Forelimb muscle (tissue), 1 donor: ENCODE data around the gene YPEL2. TPM values are rescaled to one million over a fixed set of nuclear protein-coding genes. Genes with fewer than 3 reads are reported as not detected.

Source experiments
- DNase-seq: peaks from one replicate; pipeline ENCODE4 v3.0.0-alpha.2; 2013; ENCODE audit warnings: low read depth
- polyA plus RNA-seq: library from polyadenylated mRNA; unstranded; fragments of 120-200 nt; gene quantifications from one replicate; pipeline ENCODE4 v1.2.1, GENCODE V29; 2013; ENCODE audit not compliant: insufficient read length

The YPEL2 gene
- polyA plus RNA-seq, 1 donor: 16.0 TPM

DNA sequence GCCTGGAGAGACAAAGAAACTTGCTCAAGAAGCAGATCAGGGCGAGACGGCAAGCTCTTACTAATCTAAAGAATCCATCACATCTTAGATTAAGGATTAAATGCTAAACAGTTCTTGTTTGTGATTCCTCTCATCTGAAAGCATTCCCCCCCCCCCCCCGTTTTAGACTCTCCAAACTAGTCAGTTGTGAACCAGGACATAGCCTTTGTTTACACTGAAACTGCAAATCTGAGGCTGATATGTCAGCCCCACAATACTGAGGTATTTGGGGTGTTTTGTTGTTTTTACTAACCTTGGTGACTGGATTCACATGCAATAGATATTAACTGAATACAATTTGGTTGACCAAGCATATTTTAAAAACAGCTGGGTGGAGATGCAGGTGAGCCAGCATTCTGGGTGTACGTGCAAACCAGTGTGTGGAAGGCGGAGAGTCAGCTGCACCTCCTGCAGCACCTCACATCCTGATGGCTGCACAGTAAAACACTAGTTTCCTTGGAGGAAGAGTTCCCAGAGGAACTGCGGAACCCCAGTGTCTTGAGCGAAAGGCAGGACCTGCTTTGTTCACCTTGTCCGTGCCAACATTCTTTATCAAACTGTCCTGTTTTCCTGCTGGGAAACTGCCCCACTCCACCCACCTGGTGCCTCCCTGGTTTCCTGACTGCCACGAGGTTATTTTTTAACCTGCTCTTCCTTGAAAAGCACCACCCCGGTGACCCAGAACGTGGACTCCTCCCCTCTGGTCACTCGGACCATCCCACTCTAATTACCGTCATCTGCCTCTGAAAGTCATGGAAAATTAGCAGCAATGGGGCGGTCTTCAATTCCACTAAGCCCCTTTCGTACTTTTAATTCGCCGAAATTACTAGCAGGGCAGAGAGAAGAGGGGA lies 1.2 kb upstream of the YPEL2 start:
- no peak for DNase-seq

DNA sequence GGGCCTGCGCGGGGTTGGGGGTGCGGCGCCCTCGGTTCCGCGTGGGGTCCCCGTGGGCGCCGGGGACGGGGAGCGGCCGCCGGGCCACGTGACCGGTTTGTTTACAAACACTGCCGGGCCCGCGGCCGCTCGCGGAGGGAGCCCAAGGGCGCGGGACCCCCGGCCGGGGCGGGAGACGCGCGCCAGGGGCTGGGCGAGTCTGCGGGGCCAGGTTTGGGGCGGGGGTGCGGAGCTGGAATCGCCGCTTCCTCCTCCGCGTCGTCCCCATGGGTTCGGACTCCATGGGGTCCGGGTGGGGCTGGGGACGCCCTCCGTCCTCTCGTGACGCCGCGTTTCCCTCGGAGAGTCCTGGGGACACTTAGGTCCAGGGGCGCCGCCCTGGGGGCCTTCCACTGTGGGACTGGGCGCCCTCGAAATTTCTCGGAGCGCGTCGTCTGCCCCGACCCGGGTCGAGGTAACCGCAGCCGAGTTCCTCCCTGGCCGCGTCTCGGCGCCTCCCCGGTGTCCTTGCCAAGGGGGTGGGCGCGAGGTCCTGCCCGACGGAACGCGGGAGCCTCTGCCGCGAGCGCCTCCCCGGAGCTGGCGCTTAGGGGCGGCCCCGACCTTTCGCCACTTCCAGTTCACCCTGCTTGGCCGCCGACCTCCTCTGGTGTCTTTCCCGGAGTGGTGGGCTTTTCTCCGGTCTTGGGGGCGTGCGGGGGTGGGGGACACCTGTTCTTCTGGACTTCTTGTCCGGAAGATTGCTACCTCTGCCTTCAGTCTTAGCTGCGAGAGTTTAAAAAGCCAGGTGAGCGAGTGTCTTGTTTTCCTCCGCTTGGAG lies 684 bp downstream of the YPEL2 start:
- no peak for DNase-seq

DNA sequence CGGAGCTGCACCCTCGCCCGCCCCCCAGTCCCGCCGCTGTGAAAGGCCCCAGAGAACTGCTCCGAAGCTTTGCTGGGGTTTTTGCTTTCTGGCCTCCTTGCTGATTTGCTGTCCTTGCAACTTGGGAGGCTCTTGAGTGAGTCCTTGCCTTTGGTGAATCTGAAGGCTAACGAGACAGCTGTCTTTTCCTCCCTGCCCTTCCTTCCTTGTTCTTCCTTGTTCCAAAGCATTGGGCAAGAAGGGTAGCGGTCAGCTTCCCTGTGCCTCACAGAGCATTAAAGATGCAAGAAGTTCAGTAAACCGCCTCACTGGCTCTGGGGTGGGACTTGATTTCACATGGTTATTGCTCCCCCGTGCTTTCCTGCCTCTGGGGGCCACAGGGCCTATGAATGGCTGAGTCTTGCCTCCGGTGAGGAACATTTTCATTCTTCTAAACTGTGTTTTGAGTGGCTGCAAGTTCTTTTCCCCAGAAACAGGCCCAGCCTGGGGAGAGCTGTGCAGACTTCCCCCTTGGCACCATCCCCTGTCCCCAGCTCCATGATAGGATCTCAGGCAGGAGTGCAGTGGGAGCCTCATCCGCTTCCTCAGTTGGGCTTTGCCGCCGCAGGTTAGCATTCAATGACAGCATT lies 1.4 kb downstream of the YPEL2 start:
- no peak for DNase-seq

DNA sequence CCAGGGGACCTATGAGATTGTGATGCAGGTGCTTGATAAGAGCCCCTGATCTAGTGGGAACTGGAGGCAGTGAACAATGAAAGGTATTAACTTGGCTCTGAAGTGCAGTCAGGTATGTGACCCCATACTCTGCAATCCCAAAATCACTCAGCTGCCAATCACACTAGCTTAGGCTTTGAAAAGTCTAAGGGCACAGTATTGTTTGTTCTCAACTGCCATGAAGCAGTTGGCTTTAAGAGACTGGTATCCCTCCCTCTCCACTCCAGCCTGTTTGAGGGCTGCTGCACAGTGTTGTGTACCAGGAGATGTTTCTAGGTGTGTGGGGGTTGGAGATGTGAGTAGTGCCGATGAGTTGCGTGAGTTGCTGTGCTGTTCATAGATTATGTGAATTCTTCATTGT lies 2.4 kb downstream of the YPEL2 start:
- DNase-seq: no peak

DNA sequence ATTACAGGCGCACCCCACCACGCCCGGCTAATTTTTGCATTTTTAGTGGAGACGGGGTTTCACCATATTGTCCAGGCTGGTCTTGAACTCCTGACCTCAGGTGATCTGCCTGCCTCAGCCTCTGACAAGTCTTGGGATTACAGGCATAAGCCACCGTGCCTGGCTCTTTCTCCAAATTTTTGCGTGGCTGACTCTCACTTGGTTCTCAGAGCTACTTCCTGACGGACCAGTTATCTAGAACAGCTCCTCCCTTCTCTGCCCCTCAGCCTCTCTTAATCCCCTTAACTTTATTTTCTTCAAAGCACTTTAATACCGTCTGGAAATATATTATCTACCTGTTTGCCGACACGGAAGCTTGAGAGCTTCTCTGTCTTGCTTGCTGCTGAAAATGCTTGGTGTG lies 4.2 kb downstream of the YPEL2 start:
- DNase-seq: no peak

DNA sequence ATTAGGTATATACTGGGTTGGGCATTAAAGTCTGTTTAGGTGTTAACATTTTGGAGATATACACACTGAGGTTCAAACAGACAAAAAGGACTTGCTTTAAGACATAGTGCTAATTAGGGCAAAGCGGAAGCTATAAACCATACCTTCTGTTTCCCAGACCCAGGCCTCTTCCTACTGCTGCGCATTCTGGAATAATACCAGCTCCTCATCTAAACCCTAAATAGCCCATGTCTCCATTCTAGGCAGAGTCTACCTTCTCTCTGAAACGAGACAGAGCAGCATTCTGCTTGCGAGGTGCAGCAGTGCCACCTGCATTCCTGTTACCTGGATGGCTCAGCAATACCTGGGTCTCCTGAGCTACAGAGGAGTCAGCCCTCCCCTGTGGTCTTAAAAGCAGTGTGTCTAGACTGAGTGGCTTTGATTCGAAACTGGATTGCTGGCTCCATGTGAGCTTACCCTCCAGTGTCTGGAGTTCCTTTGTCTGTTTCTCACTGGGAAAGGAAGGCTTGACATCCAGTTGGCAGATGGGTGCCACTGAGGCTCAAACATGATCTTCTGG lies 6.4 kb downstream of the YPEL2 start:
- DNase-seq: no peak

DNA sequence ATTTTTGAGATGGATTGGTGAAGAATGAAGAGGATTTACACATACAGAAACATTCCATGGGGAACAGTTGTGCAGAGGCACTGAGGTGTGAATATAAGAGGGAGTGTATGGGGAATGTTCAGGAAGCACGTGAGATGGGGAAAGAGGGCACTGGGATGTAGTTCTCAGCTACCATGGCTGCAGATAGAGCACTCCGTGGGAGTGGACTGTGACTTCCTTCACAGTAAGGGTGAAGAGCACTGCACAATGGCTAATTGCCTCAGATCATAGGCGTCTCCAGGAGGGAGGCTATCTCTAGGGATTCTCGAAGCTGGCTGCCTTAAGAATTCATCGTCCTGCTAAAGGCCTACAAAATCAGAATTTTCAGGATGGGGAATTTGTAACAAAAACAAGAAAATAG lies 7.0 kb downstream of the YPEL2 start:
- no peak for DNase-seq

DNA sequence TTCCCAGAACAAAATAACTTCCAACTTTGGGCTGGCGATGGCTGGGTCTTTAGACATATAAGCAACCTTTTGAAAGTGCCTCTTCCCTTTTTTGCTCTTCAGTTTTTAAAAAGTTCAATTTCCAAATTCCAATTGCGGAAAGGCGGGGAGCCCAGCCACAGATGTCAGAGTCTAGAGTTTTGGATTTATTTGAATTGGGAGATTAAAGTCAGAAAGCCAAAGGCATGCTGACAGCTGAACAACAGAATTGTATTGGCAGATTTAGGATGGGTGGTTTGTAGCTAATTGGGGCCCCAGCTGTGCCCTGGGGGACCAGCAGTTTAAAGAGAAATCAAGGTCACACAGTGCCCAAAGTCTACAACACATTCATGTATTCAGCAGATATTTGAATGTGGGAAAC lies 10.5 kb downstream of the YPEL2 start:
- DNase-seq: no peak

DNA sequence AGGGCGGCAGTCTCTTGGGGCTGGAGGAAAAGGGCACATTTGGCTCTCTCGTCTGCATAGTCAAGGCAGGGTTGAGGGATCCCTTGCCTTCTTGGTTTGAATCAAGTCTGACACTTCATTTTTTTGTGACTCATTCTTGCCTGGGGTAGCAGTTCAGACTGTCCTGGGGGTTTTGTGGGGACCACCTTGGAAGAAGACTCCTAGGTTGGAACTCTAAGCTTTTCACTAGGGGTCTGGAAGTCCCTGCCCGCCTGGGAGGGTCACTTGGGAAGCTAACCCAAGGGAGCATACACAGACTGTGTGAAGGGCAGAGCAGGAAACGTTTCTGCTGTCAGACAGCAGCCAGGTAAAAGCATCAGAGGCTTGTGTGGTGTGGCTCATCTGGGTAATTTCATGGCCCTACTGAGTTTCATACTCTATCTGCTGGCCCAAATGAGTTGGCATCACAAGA lies 11.3 kb downstream of the YPEL2 start:
- DNase-seq: no peak

DNA sequence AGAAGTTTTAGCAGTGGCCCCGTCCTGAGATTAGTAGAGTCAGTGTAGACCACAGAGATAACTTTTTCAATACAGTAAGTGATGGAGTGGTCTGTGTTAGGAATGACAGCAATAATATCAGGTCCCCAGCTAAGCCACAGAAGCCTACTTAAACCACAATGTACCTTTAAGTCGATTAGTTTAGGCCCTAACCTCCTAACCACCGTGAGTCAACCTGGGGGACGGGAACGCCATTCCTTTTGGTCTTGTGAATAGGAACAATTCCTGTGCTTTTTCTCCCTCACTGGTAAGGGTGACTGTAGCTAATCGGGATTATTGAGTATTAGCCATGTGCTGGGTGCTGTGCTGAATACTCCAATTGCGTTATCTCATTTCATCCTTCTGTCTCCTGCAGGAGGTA lies 14.0 kb downstream of the YPEL2 start:
- DNase-seq: no peak

DNA sequence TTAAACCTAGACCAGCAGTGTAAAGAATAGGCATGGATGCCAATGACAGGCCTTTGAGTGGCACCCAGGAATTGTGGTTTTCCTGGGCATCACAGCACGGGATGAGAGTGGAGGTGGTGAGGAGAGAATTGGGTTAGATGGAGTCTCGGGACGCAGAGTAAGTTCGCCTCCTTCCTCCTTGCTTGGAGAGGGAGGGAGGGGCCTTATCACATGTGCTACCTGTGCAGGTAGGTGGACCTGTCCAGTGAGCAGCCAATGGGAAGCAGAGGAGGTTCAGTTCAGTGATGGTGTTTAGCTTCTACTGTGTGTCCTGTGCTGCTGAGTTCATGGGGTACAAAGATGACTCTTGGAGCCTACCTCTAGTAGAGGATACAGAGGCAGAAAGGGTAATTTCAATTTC lies 14.9 kb downstream of the YPEL2 start:
- DNase-seq: no peak

DNA sequence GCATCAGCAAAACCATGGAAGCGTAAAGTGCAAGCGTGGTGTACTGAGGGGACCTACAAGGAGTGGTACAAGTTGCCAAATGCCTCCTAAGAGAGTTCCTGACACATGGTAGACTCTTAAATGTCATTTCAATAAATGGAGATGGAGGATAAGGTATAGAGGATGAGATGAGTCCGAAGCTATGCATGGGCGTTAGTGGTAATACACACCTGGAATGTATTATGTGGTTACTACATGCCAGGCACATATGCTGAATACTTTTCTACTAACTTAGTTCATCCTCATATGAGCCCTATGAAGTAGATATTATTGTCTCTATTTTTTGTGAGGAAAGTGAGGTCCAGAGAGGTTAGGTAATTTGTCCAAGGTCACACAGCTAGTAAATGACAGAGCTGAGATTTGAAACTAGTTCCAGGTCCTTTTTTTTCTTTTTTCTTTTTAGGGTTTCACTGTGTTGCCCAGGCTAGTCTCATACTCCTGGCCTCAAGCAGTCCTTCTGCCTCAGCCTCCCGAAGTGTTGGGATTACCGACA lies 15.5 kb downstream of the YPEL2 start:
- DNase-seq: no peak

DNA sequence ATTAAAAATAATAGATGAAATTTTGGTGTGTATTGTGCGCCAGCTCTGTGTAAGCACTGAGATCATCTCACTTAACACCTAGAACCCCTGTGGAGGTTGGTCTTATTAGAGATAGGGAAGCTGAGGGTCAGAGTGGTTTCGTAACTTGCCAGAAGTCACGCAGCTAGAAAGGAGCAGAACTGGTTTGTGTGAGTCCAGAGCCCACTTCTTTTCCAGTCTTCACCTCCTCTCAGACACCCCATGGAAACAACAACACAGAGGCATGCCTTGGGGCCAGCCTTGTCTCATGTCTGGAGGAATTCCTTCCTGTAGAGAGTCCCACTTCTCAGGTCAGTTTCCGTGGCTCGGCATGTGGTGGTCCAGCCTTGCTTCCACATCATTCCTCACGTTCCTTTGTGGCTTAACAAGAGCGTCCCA lies 16.5 kb downstream of the YPEL2 start:
- DNase-seq: no peak

DNA sequence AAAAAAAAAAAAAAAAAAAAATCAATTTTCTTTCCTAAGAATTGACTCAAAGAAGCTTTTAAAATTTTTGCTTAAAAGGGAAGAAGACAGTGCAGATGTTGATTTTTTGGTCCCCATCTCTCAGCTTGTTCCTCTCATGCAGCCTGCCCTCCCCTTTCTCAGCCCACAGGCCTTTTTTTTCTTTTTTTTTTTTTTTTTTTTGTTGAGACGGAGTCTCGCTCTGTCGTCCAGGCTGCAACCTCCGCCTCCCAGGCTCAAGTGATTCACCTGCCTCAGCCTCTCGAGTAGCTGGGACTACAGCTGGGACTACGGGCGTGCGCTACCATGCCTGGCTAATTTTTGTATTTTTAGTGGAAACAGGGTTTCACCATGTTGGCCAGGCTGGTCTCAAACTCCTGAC lies 17.7 kb downstream of the YPEL2 start:
- no peak for DNase-seq

DNA sequence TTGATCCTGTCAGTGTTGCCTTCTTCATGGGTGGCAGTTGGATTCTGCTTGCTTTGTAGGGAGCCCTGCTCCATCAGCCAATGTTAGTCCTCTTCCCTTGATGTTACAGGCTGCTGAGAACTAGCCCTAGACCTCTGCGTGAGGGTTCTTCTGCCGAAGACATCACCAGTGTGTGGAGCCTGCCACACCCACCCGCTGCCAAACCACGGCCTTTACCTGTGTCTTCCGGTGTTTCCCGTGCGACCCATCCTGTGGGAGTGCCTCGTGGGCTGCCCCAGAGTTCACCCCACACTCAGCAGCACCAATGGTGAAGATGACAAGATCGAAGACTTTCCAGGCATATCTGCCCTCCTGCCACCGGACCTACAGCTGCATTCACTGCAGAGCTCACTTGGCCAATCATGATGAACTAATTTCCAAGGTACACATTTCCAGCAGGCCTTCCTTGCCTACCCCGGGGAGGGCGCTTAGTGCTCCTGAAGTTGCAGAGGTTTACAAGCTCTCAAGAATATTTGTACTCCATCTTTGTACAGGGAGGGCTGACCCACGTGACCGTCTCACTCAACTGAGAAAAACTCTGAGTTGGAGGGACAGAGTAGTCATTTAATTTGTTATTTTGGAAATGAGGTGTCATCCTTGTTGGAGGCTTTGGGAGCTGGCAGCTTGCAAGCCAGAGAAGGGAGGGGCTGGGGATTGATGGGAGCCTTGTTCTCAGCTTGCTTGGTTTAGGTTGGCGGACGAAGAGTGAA lies 21.8 kb downstream of the YPEL2 start:
- DNase-seq: no peak

DNA sequence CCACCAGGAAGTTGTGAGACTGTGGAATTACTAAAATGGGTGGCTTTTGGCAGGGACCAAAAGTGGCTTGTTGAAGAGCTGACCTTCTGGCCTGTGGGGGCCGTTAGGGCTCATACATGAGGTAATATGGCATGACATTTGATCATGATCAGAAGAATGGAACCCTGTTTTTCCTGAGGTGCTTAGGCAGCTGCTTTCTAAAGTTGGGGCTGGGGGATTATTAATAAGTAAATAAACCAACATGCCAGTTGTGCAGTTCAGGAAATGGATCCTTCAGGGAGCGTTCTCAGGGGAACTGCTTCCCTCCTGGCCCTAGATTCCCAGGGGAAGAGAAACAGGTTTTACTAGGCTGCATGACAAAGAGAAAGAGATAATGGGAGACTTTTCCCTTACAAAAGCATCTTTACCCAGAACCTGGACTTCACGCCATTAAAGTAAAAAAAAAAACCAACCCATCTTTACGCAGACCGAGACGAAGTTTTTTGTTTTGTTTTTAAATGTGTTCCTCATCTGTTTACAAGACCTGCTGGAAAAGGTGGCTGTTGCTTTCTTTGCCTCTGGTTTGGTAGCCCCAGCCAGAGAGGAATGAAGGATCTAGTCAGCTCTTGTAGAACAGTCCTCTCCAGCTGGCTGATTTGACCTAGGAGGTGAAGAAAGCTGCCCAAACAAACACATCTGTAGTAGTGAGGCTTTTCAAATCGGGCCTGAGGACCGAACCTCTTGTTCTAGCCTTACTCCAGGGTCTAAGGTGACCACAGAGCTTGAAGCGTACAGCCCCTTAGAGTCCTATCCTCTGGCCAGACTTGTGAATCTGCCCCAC lies 22.7 kb downstream of the YPEL2 start:
- no peak for DNase-seq

DNA sequence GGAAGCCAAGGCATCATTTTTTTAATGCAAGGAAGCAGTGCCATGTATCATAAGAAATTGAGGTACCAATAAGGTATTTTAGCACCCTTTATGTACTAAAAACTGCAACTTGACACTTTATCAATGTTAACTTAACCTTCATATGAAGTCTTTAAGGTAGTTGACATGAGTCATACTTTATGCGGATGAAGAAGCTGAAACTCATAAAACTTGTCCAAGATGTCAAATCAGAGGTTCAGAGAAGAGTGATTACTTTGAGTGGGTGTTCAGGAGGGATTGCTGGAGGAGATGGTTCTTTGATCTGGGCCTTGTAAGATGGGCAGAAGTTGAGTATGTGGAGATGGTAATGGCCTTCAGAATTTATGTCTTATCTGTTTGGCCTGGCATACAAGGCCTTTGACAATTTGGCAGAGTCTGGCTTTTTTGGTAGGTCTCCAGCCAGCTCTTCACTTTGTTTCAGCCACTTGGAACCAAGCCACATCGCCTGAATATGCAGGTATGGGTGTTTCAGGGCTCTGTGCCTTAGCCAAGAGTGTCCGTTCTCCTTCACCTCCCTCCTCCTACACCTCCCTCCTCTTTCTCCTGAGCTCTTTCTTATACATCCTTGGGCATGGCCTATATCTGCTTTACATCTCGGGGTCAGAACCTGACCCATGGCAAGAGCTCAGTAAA lies 23.7 kb downstream of the YPEL2 start:
- no peak for DNase-seq

DNA sequence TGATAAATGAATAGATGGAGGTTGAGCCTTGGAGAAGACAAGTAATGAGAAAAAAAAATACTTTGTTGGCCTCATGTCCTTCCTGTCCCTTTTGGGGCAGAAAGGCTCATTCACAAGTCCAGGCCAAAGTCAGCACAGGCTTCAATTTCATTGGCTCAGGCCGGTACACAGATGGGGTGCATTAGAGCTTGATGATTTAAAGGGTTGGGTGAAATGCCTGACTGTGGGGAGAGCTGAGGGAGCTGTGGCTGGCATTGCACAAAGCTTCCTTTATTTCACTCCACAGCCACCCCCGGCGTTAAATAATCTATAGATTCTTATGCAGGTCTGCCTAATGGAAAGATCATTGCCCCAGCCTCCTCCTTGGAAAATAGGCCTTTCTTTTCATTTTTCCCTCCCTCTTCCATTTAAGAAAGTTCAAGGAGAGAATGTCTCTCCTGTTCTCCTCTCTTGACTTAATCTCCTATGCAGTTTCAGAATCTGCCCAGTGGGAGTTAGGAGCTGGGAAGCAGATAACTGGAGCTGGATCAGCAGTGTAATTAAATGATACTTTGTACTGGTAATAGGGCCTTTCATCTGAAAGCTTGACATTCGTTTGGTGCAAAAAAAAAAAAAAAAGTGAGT lies 24.4 kb downstream of the YPEL2 start:
- no peak for DNase-seq

DNA sequence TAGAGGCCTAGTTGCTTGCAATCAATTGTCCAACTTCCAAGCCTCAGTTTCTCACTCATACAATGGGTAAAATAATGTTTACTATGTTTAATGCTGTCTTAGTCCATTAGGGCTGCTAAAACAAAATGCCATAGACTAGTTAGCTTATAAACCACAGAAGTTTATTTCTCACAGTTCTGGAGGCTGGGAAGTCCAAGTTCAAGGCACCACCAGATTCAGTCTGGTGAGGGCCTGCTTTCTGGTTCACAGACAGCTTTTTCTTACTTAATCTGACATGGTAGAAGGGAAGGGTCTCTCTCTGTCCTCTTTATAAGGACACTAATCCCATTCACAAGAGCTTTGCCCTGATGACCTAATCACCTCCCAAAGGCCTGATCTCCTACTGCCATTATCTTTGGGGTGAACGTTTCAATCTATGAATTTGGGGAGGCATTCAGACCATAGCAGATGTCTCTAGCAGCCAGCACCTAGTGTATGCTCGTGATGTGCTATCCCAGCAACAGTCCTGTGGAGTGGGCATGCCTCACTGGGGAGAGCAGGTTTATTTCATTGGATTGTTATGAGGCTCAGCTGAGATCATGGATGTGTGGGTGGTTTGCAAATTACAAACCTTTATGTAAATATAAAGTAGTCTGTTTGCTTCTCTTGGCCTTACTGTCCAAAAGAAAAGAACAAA lies 25.2 kb downstream of the YPEL2 start:
- DNase-seq: no peak
